Mesendoderm (in vitro differentiated cells): ENCODE measurements around the gene MVP.
"Not testable (repeated sequence)": the region's sequence is repeated elsewhere in the genome, so short reads cannot be mapped to it uniquely, and the experiment has no call there.

ENCODE experiments used
- DNase-seq: peaks from one replicate; pipeline ENCODE4 v3.0.0; 2013
- H2AK5ac ChIP-seq: 2 replicates; pipeline ENCODE4 v1.6.1; 2013; ENCODE audit warnings: low read length, inconsistent platforms
- H2BK120ac ChIP-seq: 2 replicates; pipeline ENCODE4 v1.6.1; 2013; ENCODE audit warnings: low read depth, mild to moderate bottlenecking, low read length, moderate library complexity, mixed read lengths
- H2BK15ac ChIP-seq: replicated peaks from 2 replicates; pipeline ENCODE4 v1.6.1; 2013; ENCODE audit warnings: low read depth, mild to moderate bottlenecking, moderate library complexity
- H2BK5ac ChIP-seq: 2 replicates; pipeline ENCODE4 v1.6.1; 2013; ENCODE audit warnings: low read length, inconsistent platforms
- H3K18ac ChIP-seq: 2 replicates; pipeline ENCODE4 v1.6.1; 2013; ENCODE audit warnings: mild to moderate bottlenecking, low read length, mixed read lengths
- H3K23ac ChIP-seq: one replicate; pipeline ENCODE4 v1.6.1; 2013; ENCODE audit warnings: low read length
- H3K27ac ChIP-seq: 2 replicates; pipeline ENCODE4 v1.5.1; 2013; ENCODE audit warnings: low read depth, mild to moderate bottlenecking, inconsistent platforms, low read length, moderate library complexity
- H3K27me3 ChIP-seq: 2 replicates; pipeline ENCODE4 v1.6.1; 2013; ENCODE audit warnings: low read length, control low read depth, mild to moderate bottlenecking, inconsistent platforms; ENCODE audit not compliant: insufficient read depth, poor library complexity
- H3K36me3 ChIP-seq: 2 replicates; pipeline ENCODE4 v1.6.1; 2013; ENCODE audit warnings: low read length, inconsistent platforms; ENCODE audit not compliant: control insufficient read depth, insufficient read depth
- H3K4ac ChIP-seq: one replicate; pipeline ENCODE4 v1.6.1; 2013; ENCODE audit warnings: low read depth, mild to moderate bottlenecking, low read length, moderate library complexity
- H3K4me1 ChIP-seq: 2 replicates; pipeline ENCODE4 v1.6.1; 2013; ENCODE audit warnings: low read depth, low read length, inconsistent platforms; ENCODE audit not compliant: control insufficient read depth
- H3K4me2 ChIP-seq: 2 replicates; pipeline ENCODE4 v1.6.1; 2013; ENCODE audit warnings: low read length
- H3K4me3 ChIP-seq: 2 replicates; pipeline ENCODE4 v1.5.1; 2013; ENCODE audit warnings: mild to moderate bottlenecking, low read length
- H3K56ac ChIP-seq: one replicate; pipeline ENCODE4 v1.6.1; 2013; ENCODE audit warnings: low read length
- H3K79me1 ChIP-seq: 2 replicates; pipeline ENCODE4 v1.6.1; 2013; ENCODE audit warnings: low read length, inconsistent platforms
- H3K79me2 ChIP-seq: 2 replicates; pipeline ENCODE4 v1.6.1; 2013; ENCODE audit warnings: mild to moderate bottlenecking, low read length; ENCODE audit not compliant: control insufficient read depth, insufficient read depth
- H3K9ac ChIP-seq: 2 replicates; pipeline ENCODE4 v1.6.1; 2013; ENCODE audit warnings: low read length, inconsistent platforms
- H4K5ac ChIP-seq: one replicate; pipeline ENCODE4 v1.6.1; 2013; ENCODE audit warnings: low read length
- H4K8ac ChIP-seq: one replicate; pipeline ENCODE4 v1.6.1; 2013; ENCODE audit warnings: low read depth, mild to moderate bottlenecking, control low read depth, low read length, moderate library complexity
- WGBS: extraction: QIAGEN DNeasy Blood & Tissue Kit; methylation state at CpG from one replicate; pipeline ENCODE4 v1.1.7; 2013; ENCODE audit warnings: low lambda C conversion rate, missing lambda C conversion rate; ENCODE audit not compliant: insufficient coverage; ENCODE audit errors: extremely low coverage; 5-methylcytosine and 5-hydroxymethylcytosine counted together

Gene MVP

GRCh38 chr16:29789775-29790182 is 30.5 kb upstream of the MVP start:
- no peak overlapping the region for H3K27ac ChIP-seq
- no peak for DNase-seq
- peaks cover 40% of the 10 kb centered on the region for H3K79me2 ChIP-seq
- peak overlapping the region; percentile 12 for H3K18ac ChIP-seq
- H3K9ac ChIP-seq = peak overlapping the region; percentile 97
- peak overlapping the region; percentile 90 for H3K4me2 ChIP-seq
- H3K23ac ChIP-seq = peak overlapping the region; percentile 97
- H2BK15ac ChIP-seq = no peak overlapping the region
- peak overlapping the region; percentile 87 for H4K5ac ChIP-seq
- H4K8ac ChIP-seq = no peak overlapping the region
- H2AK5ac ChIP-seq = peak overlapping the region; percentile 72
- H3K79me1 ChIP-seq = peaks cover 17% of the 10 kb centered on the region
- peak overlapping the region; percentile 91 for H3K4ac ChIP-seq
- no peaks in the 10 kb centered on the region for H3K27me3 ChIP-seq
- H3K4me1 ChIP-seq = peaks cover 12% of the 10 kb centered on the region
- H3K36me3 ChIP-seq = peaks cover 2% of the 10 kb centered on the region
- H2BK5ac ChIP-seq = peak overlapping the region; percentile 69
- H2BK120ac ChIP-seq = no peak overlapping the region
- H3K4me3 ChIP-seq = peak overlapping the region; percentile 49
- no CpG with 5 or more reads among the region's 20 CpGs for WGBS
- peak overlapping the region; percentile 97 for H3K56ac ChIP-seq

- H3K18ac ChIP-seq = peak within 1 kb of the TSS; percentile 35
- no CpG with 5 or more reads among the region's 67 CpGs for WGBS
- H3K23ac ChIP-seq = peak within 1 kb of the TSS; percentile 97
- peak within 1 kb of the TSS; percentile 22 for H3K27ac ChIP-seq
- peak within 1 kb of the TSS; percentile 91 for H3K4ac ChIP-seq
- DNase-seq = peak; percentile 99
- H3K27me3 ChIP-seq = no peaks in the 10 kb centered on the region
- peak within 1 kb of the TSS; percentile 96 for H3K4me3 ChIP-seq
- H2BK120ac ChIP-seq = no peak within 1 kb of the TSS
- peaks cover 2% of the 10 kb centered on the region for H3K36me3 ChIP-seq
- no peak within 1 kb of the TSS for H4K8ac ChIP-seq
- peaks cover 46% of the 10 kb centered on the region for H3K79me2 ChIP-seq
- peaks cover 22% of the 10 kb centered on the region for H3K79me1 ChIP-seq
- H4K5ac ChIP-seq = peak within 1 kb of the TSS; percentile 87
- H3K4me2 ChIP-seq = peak within 1 kb of the TSS; percentile 93
- H2AK5ac ChIP-seq = peak within 1 kb of the TSS; percentile 88
- H3K4me1 ChIP-seq = peaks cover 12% of the 10 kb centered on the region
- no peak within 1 kb of the TSS for H2BK15ac ChIP-seq
- H3K9ac ChIP-seq = peak within 1 kb of the TSS; percentile 97
- H3K56ac ChIP-seq = peak within 1 kb of the TSS; percentile 97
- peak within 1 kb of the TSS; percentile 69 for H2BK5ac ChIP-seq
These were observed 29.9 kb upstream of the MVP start, which contains the start of gene KIF22 for GRCh38 chr16:29790183-29790948. KIF22 (plus strand) TSS chr16:29790751; CDS start chr16:29790760, 9 bp downstream.

GRCh38 chr16:29790949-29791844 is 29.1 kb upstream of the MVP start:
- peaks cover 12% of the 10 kb centered on the region for H3K4me1 ChIP-seq
- H2BK15ac ChIP-seq = no peak overlapping the region
- peaks cover 2% of the 10 kb centered on the region for H3K36me3 ChIP-seq
- H3K23ac ChIP-seq = no peak overlapping the region
- peak overlapping the region; percentile 94 for H3K56ac ChIP-seq
- peaks cover 49% of the 10 kb centered on the region for H3K79me2 ChIP-seq
- H3K27me3 ChIP-seq = no peaks in the 10 kb centered on the region
- H2BK5ac ChIP-seq = peak overlapping the region; percentile 29
- no peak for DNase-seq
- H3K9ac ChIP-seq = peak overlapping the region; percentile 96
- peaks cover 24% of the 10 kb centered on the region for H3K79me1 ChIP-seq
- H4K5ac ChIP-seq = no peak overlapping the region
- H3K27ac ChIP-seq = peak overlapping the region; percentile 22
- peak overlapping the region; percentile 93 for H3K4me2 ChIP-seq
- no peak overlapping the region for H2BK120ac ChIP-seq
- peak overlapping the region; percentile 88 for H2AK5ac ChIP-seq
- H3K4ac ChIP-seq = peak overlapping the region; percentile 82
- peak overlapping the region; percentile 35 for H3K18ac ChIP-seq
- WGBS = no CpG with 5 or more reads among the region's 31 CpGs
- peak overlapping the region; percentile 96 for H3K4me3 ChIP-seq
- no peak overlapping the region for H4K8ac ChIP-seq

- no peak for DNase-seq
- Histone ChIP-seq H3K18ac (no peak overlapping the region), H4K8ac (no peak overlapping the region), H3K9ac (peak overlapping the region; percentile 96), H3K23ac (peak overlapping the region; percentile 50), H2BK120ac (no peak overlapping the region), H3K79me1 (peaks cover 30% of the 10 kb centered on the region), H4K5ac (no peak overlapping the region), H3K4me2 (peak overlapping the region; percentile 93), H3K4me3 (peak overlapping the region; percentile 96), H3K56ac (peak overlapping the region; percentile 94), H3K27me3 (no peaks in the 10 kb centered on the region), H2BK5ac (no peak overlapping the region), H3K36me3 (peaks cover 7% of the 10 kb centered on the region), H2AK5ac (peak overlapping the region; percentile 88), H2BK15ac (no peak overlapping the region), H3K27ac (no peak overlapping the region), H3K4ac (no peak overlapping the region), H3K79me2 (peaks cover 49% of the 10 kb centered on the region), H3K4me1 (peaks cover 12% of the 10 kb centered on the region)
- no CpG with 5 or more reads among the region's 9 CpGs for WGBS
These were observed 28.1 kb upstream of the MVP start for GRCh38 chr16:29791845-29792807.

GRCh38 chr16:29793153-29793552 is 27.1 kb upstream of the MVP start:
- H2AK5ac ChIP-seq, H3K56ac ChIP-seq, H3K4me2 ChIP-seq, DNase-seq, H2BK5ac ChIP-seq, H4K8ac ChIP-seq, H3K36me3 ChIP-seq, H3K9ac ChIP-seq, H3K18ac ChIP-seq, H2BK120ac ChIP-seq, H3K4me3 ChIP-seq, H2BK15ac ChIP-seq, H3K4ac ChIP-seq, H3K27ac ChIP-seq, H4K5ac ChIP-seq, H3K27me3 ChIP-seq, H3K23ac ChIP-seq: not testable (repeated sequence)
- H3K4me1 ChIP-seq = peaks cover 12% of the 10 kb centered on the region
- H3K79me1 ChIP-seq = peaks cover 30% of the 10 kb centered on the region
- no CpG with 5 or more reads among the region's 18 CpGs for WGBS
- H3K79me2 ChIP-seq = peaks cover 49% of the 10 kb centered on the region
